ENCODE results near the gene PNMA6A.
"Not testable (repeated sequence)": the region's sequence is repeated elsewhere in the genome, so short reads cannot be mapped to it uniquely, and the experiment has no call there.

GRCh38 chrX:153120230-153120629, 48.0 kb downstream of the PNMA6A start:
- TF ChIP-seq POLR2A, POLR2AphosphoS5 (IDR thresholded peaks at IDR 0.05): not testable (repeated sequence)

Data from sigmoid colon (tissue), 4 donors.